Common myeloid progenitor, CD34-positive (primary cell): ENCODE data around the gene MYO1A. TPM values are rescaled to one million over a fixed set of nuclear protein-coding genes. Genes with fewer than 3 reads are reported as not detected.
A peak's percentile ranks its signal among the peaks of the same experiment; 100 is the strongest.

ENCODE experiments used
- CTCF ChIA-PET: fragments of 350-600 bp; sonication (Branson Sonifier 250); formaldehyde crosslinking; loops from one replicate; lab custom pipeline; 2021; ENCODE audit warnings: antibody characterized with exemption; lab: Charles Lee
- POLR2A ChIA-PET: fragments of 350-600 bp; sonication (Branson Sonifier 250); formaldehyde crosslinking; loops from one replicate; lab custom pipeline; 2021; ENCODE audit warnings: antibody characterized with exemption; lab: Charles Lee
- DNase-seq, 3 donors: peaks; one replicate each; pipeline versions ENCODE4 v3.0.0 to v3.0.0-alpha.2; 2013
- H3K27ac ChIP-seq, 2 experiments: 1 replicate in 1 of 2; 2 replicates in 1 of 2; pipeline ENCODE4 v1.7.0; 2013; ENCODE audit warnings: inconsistent platforms in 2 of 2, low read length in 2 of 2, mild to moderate bottlenecking in 2 of 2, low read depth in 1 of 2, moderate library complexity in 1 of 2; ENCODE audit not compliant: severe bottlenecking in 2 of 2, insufficient read depth in 1 of 2, poor library complexity in 1 of 2
- H3K27me3 ChIP-seq, 5 experiments: replicated peaks in 2 of 5; 1 replicate in 3 of 5; 2 replicates in 2 of 5; pipeline versions ENCODE4 v1.6.1 to v1.7.0; 2013; ENCODE audit warnings: low read length in 4 of 5, mild to moderate bottlenecking in 2 of 5, moderate library complexity in 2 of 5, inconsistent platforms in 1 of 5; ENCODE audit not compliant: insufficient read depth in 5 of 5, control insufficient read depth in 4 of 5
- H3K36me3 ChIP-seq, 4 experiments: 1 replicate in 2 of 4; 2 replicates in 2 of 4; pipeline versions ENCODE4 v1.6.1 to v1.7.0; 2013; ENCODE audit warnings: low read length in 3 of 4, control low read depth in 1 of 4, mild to moderate bottlenecking in 1 of 4; ENCODE audit not compliant: control insufficient read depth in 4 of 4, insufficient read depth in 4 of 4
- H3K4me1 ChIP-seq, 4 experiments: 1 replicate in 3 of 4; 2 replicates in 1 of 4; pipeline versions ENCODE4 v1.6.1 to v1.7.1; 2013; ENCODE audit warnings: low read length in 3 of 4, mild to moderate bottlenecking in 3 of 4, control low read depth in 1 of 4, inconsistent platforms in 1 of 4, moderate library complexity in 1 of 4; ENCODE audit not compliant: control insufficient read depth in 4 of 4, insufficient read depth in 4 of 4; ENCODE audit errors: control extremely low read depth in 1 of 4
- H3K4me3 ChIP-seq, 7 experiments: 1 replicate in 4 of 7; 2 replicates in 3 of 7; pipeline versions ENCODE4 v1.5.1 to v1.7.0; 2013; ENCODE audit warnings: mild to moderate bottlenecking in 7 of 7, low read length in 6 of 7, moderate library complexity in 6 of 7, inconsistent platforms in 2 of 7, low read depth in 2 of 7, control low read depth in 1 of 7; ENCODE audit not compliant: insufficient read depth in 4 of 7, control insufficient read depth in 1 of 7; ENCODE audit errors: extremely low read depth in 1 of 7
- H3K9me3 ChIP-seq, 5 experiments: 1 replicate in 4 of 5; 2 replicates in 1 of 5; pipeline versions ENCODE4 v1.6.1 to v1.7.1; 2013; ENCODE audit warnings: low read length in 4 of 5, mild to moderate bottlenecking in 2 of 5, inconsistent platforms in 1 of 5, low read depth in 1 of 5, moderate library complexity in 1 of 5; ENCODE audit not compliant: control insufficient read depth in 4 of 5, insufficient read depth in 2 of 5; ENCODE audit errors: control extremely low read depth in 1 of 5
- WGBS: methylation state at CpG from one replicate; pipeline ENCODE4 v1.1.5; 2013; ENCODE audit not compliant: insufficient coverage; 5-methylcytosine and 5-hydroxymethylcytosine counted together
- polyA plus RNA-seq: library from polyadenylated mRNA; unstranded; fragments of 120-200 nt; gene quantifications from one replicate; pipeline ENCODE4 v1.2.1, GENCODE V29; 2013

Gene MYO1A
- 0.08 TPM for polyA plus RNA-seq

- CTCF ChIA-PET = interaction anchor here (0.7 to 4.4 kb wide), 9 partner anchors 9 to 133 kb away, joined by 3 to 25 read pairs (median 3); partner anchors contain the start of gene TAC3
- H3K4me1 ChIP-seq = peaks cover 0 to 28% (median 7%) of the 10 kb centered on the region in 4 experiments
- H3K4me3 ChIP-seq = no peak within 1 kb of the TSS
- POLR2A ChIA-PET = no interaction called here
- H3K36me3 ChIP-seq = no peaks in the 10 kb centered on the region
- DNase-seq = no peak
- 88% methylated on average over 1 of the region's 2 CpGs for WGBS
- H3K27ac ChIP-seq = no peak within 1 kb of the TSS
- no peaks in the 10 kb centered on the region for H3K27me3 ChIP-seq
- no peaks in the 10 kb centered on the region for H3K9me3 ChIP-seq
These were observed at the start of gene MYO1A for GRCh38 chr12:57049890-57050289. Gene MYO1A, minus strand, starts transcription at chr12:57050129. Its CDS starts 1,806 bp downstream, at chr12:57048323.

DNA sequence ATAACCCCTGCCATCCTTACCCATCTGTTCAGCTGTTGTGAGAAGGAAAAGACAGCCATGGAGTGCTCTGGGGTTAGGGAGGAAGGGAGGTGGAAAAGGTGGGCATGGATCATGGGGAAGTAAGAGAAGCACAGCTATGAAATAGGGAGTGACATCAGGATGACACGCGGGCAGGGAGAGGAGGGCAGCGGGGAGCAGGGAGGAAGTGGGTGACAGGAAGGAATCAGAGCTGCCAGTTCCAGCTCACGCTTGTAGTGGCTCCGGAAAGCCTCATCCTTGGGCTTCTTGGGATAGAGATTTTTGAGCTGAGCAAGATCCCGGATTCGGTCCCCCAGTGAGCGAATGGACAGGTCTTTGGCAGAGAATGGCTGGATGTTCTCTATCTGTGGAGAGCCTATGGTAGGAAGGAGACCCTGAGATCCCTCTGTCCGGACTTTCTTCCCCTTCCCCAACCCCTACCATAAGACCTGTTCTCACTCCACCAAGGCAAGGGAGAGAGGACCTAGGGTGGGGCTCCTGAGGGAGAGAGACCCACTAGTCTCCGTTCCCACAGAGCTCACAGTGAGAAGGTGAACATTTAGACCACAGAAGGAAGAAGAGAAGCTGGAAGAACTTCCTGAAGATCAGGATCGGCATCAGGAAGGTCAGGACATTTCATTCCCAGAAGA, 49.3 kb upstream of the MYO1A start:
- DNase-seq = no peak
- peak overlapping the region in 1 of 2 experiments; percentile 18 for H3K27ac ChIP-seq
- no peaks in the 10 kb centered on the region for H3K27me3 ChIP-seq
- ChIA-PET POLR2A (interaction anchor here (1.3 kb wide), 1 partner anchor 13 kb away, joined by 3 read pairs; no protein-coding TSS in a partner anchor), CTCF (interaction anchor here (1.2 to 27.7 kb wide), 6 partner anchors 8 to 74 kb away, joined by 3 to 835 read pairs (median 7); partner anchors contain the start of genes NEMP1 and STAT6)
- peaks cover 0 to 16% (median 13%) of the 10 kb centered on the region in 4 experiments for H3K4me1 ChIP-seq
- peaks cover 13 to 76% (median 66%) of the 10 kb centered on the region in 4 experiments for H3K36me3 ChIP-seq
- no peak overlapping the region for H3K4me3 ChIP-seq
- whole genome bisulfite sequencing = 60% methylated on average over 5 of the region's 11 CpGs
- no peaks in the 10 kb centered on the region for H3K9me3 ChIP-seq

DNA sequence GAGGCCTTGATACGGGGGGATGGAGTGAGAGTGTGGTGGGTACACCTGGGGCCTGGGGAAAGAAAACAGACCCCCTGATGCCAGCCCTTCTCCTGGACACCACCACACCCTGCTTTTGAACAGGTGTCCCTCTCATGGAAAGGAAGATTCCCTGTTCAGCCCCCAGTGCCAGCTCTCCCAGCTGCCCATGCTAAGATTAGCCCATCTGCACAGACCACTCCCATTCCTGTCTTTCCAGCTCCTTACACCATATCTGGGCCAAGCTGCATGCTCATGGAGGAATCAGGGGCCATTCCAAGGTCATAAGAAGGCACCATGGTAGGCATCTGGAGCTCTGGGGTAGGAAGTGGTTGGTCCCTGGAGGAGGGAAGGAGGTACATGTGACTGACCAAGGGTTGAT, 48.6 kb upstream of the MYO1A start:
- DNase-seq = no peak
- Histone ChIP-seq H3K27ac (no peak overlapping the region), H3K4me3 (no peak overlapping the region), H3K9me3 (no peaks in the 10 kb centered on the region), H3K27me3 (no peaks in the 10 kb centered on the region), H3K4me1 (peaks cover 0 to 20% (median 18%) of the 10 kb centered on the region in 4 experiments), H3K36me3 (peaks cover 13 to 71% (median 62%) of the 10 kb centered on the region in 4 experiments)
- POLR2A ChIA-PET = no interaction called here
- CTCF ChIA-PET = interaction anchor here (1.2 to 27.7 kb wide), 6 partner anchors 8 to 75 kb away, joined by 3 to 835 read pairs (median 7); partner anchors contain the start of genes NEMP1 and STAT6
- no CpG with 5 or more reads among the region's 1 CpG for WGBS

DNA sequence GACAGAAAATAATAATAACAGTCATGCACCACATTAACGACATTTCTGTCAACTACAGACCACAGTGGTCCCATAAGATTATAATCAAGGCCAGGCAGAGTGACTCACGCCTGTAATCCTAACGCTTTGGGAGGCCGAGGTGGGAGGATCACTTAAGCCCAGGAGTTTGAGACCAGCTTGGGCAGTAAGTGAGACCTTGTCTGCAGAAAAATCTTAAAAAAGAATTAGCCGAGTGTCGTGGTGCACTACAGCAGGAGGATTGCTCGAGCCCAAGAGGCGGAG, 47.6 kb upstream of the MYO1A start:
- Histone ChIP-seq H3K4me3 (no peak overlapping the region), H3K36me3 (peaks cover 13 to 74% (median 65%) of the 10 kb centered on the region in 4 experiments), H3K9me3 (no peaks in the 10 kb centered on the region), H3K27me3 (no peaks in the 10 kb centered on the region), H3K4me1 (peaks cover 0 to 22% (median 19%) of the 10 kb centered on the region in 4 experiments), H3K27ac (peak overlapping the region in 1 of 2 experiments; percentile 54)
- no peak for DNase-seq
- CTCF ChIA-PET = interaction anchor here (0.8 to 27.7 kb wide), 6 partner anchors 10 to 89 kb away, joined by 4 to 835 read pairs (median 5); partner anchors contain the start of genes NEMP1 and STAT6
- POLR2A ChIA-PET = no interaction called here
- WGBS = 95% methylated on average over 4 of the region's 8 CpGs

- CTCF ChIA-PET = interaction anchor here (1.0 to 27.7 kb wide), 7 partner anchors 10 to 257 kb away, joined by 3 to 835 read pairs (median 5); partner anchors contain the start of genes NEMP1 and STAT6
- 95% methylated on average over 7 of the region's 8 CpGs for WGBS
- peaks cover 0 to 16% (median 14%) of the 10 kb centered on the region in 4 experiments for H3K4me1 ChIP-seq
- no peaks in the 10 kb centered on the region for H3K27me3 ChIP-seq
- peak overlapping the region in 1 of 2 experiments; percentile 54 for H3K27ac ChIP-seq
- no peak overlapping the region for H3K4me3 ChIP-seq
- no peak for DNase-seq
- H3K36me3 ChIP-seq = peaks cover 13 to 74% (median 66%) of the 10 kb centered on the region in 4 experiments
- POLR2A ChIA-PET = no interaction called here
- no peaks in the 10 kb centered on the region for H3K9me3 ChIP-seq
These were observed 47.0 kb upstream of the MYO1A start for GRCh38 chr12:57096748-57097553.

- POLR2A ChIA-PET = no interaction called here
- Histone ChIP-seq H3K9me3 (no peaks in the 10 kb centered on the region), H3K4me1 (peaks cover 0 to 15% (median 14%) of the 10 kb centered on the region in 4 experiments), H3K36me3 (peaks cover 13 to 80% (median 69%) of the 10 kb centered on the region in 4 experiments), H3K27me3 (no peaks in the 10 kb centered on the region), H3K4me3 (no peak overlapping the region), H3K27ac (peak overlapping the region in 1 of 2 experiments; percentile 43)
- CTCF ChIA-PET = interaction anchor here (1.0 to 27.7 kb wide), 5 partner anchors 11 to 256 kb away, joined by 3 to 835 read pairs (median 3); partner anchors contain the start of genes NEMP1 and STAT6
- 100% methylated on average over 4 of the region's 6 CpGs for WGBS
- DNase-seq = no peak
These were observed 46.2 kb upstream of the MYO1A start for GRCh38 chr12:57096099-57096572.
